ENCODE data around the gene BNIP2. TPM values are rescaled to one million over a fixed set of nuclear protein-coding genes. Genes with fewer than 3 reads are reported as not detected.

Gene BNIP2
- total RNA-seq, 1 experiment from 2014 or later = 43.5 TPM

- DNase-seq = no peak
- no peak overlapping the region for H2BK15ac ChIP-seq (ENCODE audit: low read depth, low read length)
- H2BK20ac ChIP-seq (ENCODE audit: low read depth, low read length, poor library complexity, severe bottlenecking) = no peak overlapping the region
- H3K27me3 ChIP-seq (ENCODE audit: insufficient read depth, low read length) = no peaks in the 10 kb centered on the region
- no peak overlapping the region for H2BK5ac ChIP-seq (ENCODE audit: insufficient read length, low read length)
- no peaks in the 10 kb centered on the region for H3K23me2 ChIP-seq (ENCODE audit: insufficient read length, low read depth, low read length, poor library complexity, severe bottlenecking)
- H3K4me1 ChIP-seq (ENCODE audit: insufficient read depth, low read length) = no peaks in the 10 kb centered on the region
- H3K79me2 ChIP-seq (ENCODE audit: insufficient read depth, low read length) = no peaks in the 10 kb centered on the region
- WGBS (ENCODE audit: extremely low coverage, insufficient read length, low lambda C conversion rate) = no CpG with 5 or more reads among the region's 7 CpGs
- H3K4me1 Mint-ChIP-seq = 0 out of 4 replicates have a peak, but pooled peaks cover 4 to 5% of the 10 kb centered on the region in 2 experiments
- H3K4me3 Mint-ChIP-seq = no peak overlapping the region
- H3K4ac ChIP-seq (ENCODE audit: low read depth, low read length) = no peak overlapping the region
- H3K9me3 ChIP-seq (ENCODE audit: control insufficient read depth, low read depth, low read length) = no peaks in the 10 kb centered on the region
- no peak overlapping the region for H3K14ac ChIP-seq (ENCODE audit: insufficient read depth, low read length)
- H4K8ac ChIP-seq (replicated peaks; ENCODE audit: insufficient read length, low read depth, low read length) = no peak overlapping the region
- H2AFZ ChIP-seq (ENCODE audit: low read length) = no peak overlapping the region
- no peak overlapping the region for H3K18ac ChIP-seq (ENCODE audit: insufficient read length, low read depth, low read length)
- H2BK12ac ChIP-seq (ENCODE audit: insufficient read length, low read depth, low read length) = no peak overlapping the region
- H3K9ac ChIP-seq (ENCODE audit: extremely low read depth, insufficient read length, low read length) = no peak overlapping the region
- H3K27ac ChIP-seq (ENCODE audit: insufficient read length, low read depth, low read length) = no peak overlapping the region
- H3K23ac ChIP-seq (ENCODE audit: insufficient read length, low read depth, low read length) = no peak overlapping the region
- H3K27ac Mint-ChIP-seq = no peak overlapping the region
- H3K79me1 ChIP-seq (ENCODE audit: insufficient read depth, low read depth, low read length, poor library complexity, severe bottlenecking) = no peaks in the 10 kb centered on the region
- peaks cover 26% of the 10 kb centered on the region for H3K27me3 Mint-ChIP-seq (ENCODE audit: low read depth)
- no peak overlapping the region for H2AK5ac ChIP-seq (ENCODE audit: insufficient read length, low read length)
- TF ChIP-seq, protein P1, sequence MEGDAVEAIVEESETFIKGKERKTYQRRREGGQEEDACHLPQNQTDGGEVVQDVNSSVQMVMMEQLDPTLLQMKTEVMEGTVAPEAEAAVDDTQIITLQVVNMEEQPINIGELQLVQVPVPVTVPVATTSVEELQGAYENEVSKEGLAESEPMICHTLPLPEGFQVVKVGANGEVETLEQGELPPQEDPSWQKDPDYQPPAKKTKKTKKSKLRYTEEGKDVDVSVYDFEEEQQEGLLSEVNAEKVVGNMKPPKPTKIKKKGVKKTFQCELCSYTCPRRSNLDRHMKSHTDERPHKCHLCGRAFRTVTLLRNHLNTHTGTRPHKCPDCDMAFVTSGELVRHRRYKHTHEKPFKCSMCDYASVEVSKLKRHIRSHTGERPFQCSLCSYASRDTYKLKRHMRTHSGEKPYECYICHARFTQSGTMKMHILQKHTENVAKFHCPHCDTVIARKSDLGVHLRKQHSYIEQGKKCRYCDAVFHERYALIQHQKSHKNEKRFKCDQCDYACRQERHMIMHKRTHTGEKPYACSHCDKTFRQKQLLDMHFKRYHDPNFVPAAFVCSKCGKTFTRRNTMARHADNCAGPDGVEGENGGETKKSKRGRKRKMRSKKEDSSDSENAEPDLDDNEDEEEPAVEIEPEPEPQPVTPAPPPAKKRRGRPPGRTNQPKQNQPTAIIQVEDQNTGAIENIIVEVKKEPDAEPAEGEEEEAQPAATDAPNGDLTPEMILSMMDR (conservative IDR thresholded peaks at IDR 0.05) = no peak
- H3K4me2 ChIP-seq (ENCODE audit: insufficient read depth, insufficient read length, low read length) = no peak overlapping the region
- no peak overlapping the region for H3T11ph ChIP-seq (ENCODE audit: low read length)
- H4K5ac ChIP-seq (ENCODE audit: insufficient read length, low read depth, low read length) = no peak overlapping the region
- no peak overlapping the region for H2BK120ac ChIP-seq (ENCODE audit: low read depth, low read length, poor library complexity, severe bottlenecking)
- no peak overlapping the region for H4K91ac ChIP-seq (ENCODE audit: insufficient read length, low read depth, low read length)
- no peaks in the 10 kb centered on the region for H4K20me1 ChIP-seq (ENCODE audit: control insufficient read depth, insufficient read depth, insufficient read length)
- peaks cover 0 to 11% (median 5%) of the 10 kb centered on the region in 3 experiments; a peak in 4 of 7 replicates for H3K36me3 Mint-ChIP-seq (ENCODE audit: insufficient read depth in 1 of 3, low read depth in 3 of 3)
- no peak overlapping the region for H3K56ac ChIP-seq (ENCODE audit: insufficient read length, low read depth, low read length)
- peaks cover 12% of the 10 kb centered on the region in 2 experiments for H3K9me3 Mint-ChIP-seq
Measured at GRCh38 chr15:59614153-59614552, 75.0 kb downstream of the BNIP2 start.
